Lung (tissue), 12 donors: ENCODE data around the gene CEMIP. TPM values are rescaled to one million over a fixed set of nuclear protein-coding genes. Genes with fewer than 3 reads are reported as not detected.

Experiments used
- ATAC-seq: fragments of 200-7000 bp; cut with Tn5 transposase; one replicate; pipeline ENCODE4 v1.9.1; 2020; ENCODE audit warnings: moderate number of reproducible peaks; ENCODE audit not compliant: insufficient read depth, low FRiP score
- DNase-seq, 3 donors: peaks; one replicate each; pipeline ENCODE4 v3.0.0-alpha.2; 2013 to 2017
- H3K27ac ChIP-seq, 2 donors: one replicate each; pipeline ENCODE4 v1.5.1; 2013; ENCODE audit warnings: mild to moderate bottlenecking in 2 of 2, moderate library complexity in 2 of 2, control low read depth in 1 of 2, inconsistent platforms in 1 of 2, low read depth in 1 of 2, low read length in 1 of 2
- H3K27me3 ChIP-seq, 3 donors: one replicate each; pipeline ENCODE4 v1.5.1; 2013; ENCODE audit warnings: low read length in 2 of 3; ENCODE audit not compliant: control insufficient read depth in 3 of 3, insufficient read depth in 3 of 3
- H3K36me3 ChIP-seq, 4 donors: one replicate each; pipeline ENCODE4 v1.5.1; 2013; ENCODE audit warnings: low read length in 4 of 4, mild to moderate bottlenecking in 1 of 4, moderate library complexity in 1 of 4; ENCODE audit not compliant: control insufficient read depth in 4 of 4, insufficient read depth in 4 of 4
- H3K4me1 ChIP-seq, 5 donors: one replicate each; pipeline ENCODE4 v1.5.1; 2013; ENCODE audit warnings: low read length in 5 of 5, mild to moderate bottlenecking in 2 of 5, moderate library complexity in 1 of 5; ENCODE audit not compliant: control insufficient read depth in 5 of 5, insufficient read depth in 5 of 5
- H3K4me3 ChIP-seq: one replicate; pipeline ENCODE4 v1.5.1; 2013; ENCODE audit warnings: mild to moderate bottlenecking, control low read depth, moderate library complexity
- H3K9ac ChIP-seq, 2 donors: one replicate each; pipeline ENCODE4 v1.5.1; 2013; ENCODE audit warnings: low read length in 2 of 2, control low read depth in 1 of 2; ENCODE audit not compliant: insufficient read depth in 1 of 2
- H3K9me3 ChIP-seq, 4 donors: one replicate each; pipeline ENCODE4 v1.5.1; 2013; ENCODE audit warnings: low read length in 3 of 4, mild to moderate bottlenecking in 1 of 4, moderate library complexity in 1 of 4; ENCODE audit not compliant: control insufficient read depth in 4 of 4, insufficient read depth in 3 of 4
- CTCF ChIP-seq: IDR thresholded peaks from 2 replicates; pipeline ENCODE4 v1.5.1; 2012; ENCODE audit warnings: mild to moderate bottlenecking; ENCODE audit errors: control extremely low read depth, extremely low read depth
- WGBS, 2 donors: extraction: QIAGEN DNeasy Blood & Tissue Kit; methylation state at CpG; one replicate each; pipeline ENCODE4 v1.1.7; 2013; 5-methylcytosine and 5-hydroxymethylcytosine counted together
- polyA plus RNA-seq, 2 donors: library from polyadenylated mRNA; stranded (reverse); fragments of 200-250 nt; gene quantifications; one replicate each; pipeline ENCODE4 v1.2.1, GENCODE V29; 2013
- total RNA-seq, 2 donors: library from RNA; depleted of rRNA in 1 of 2; stranded (reverse); fragments of >200 nt in 1 of 2; gene quantifications; one replicate each; pipeline ENCODE4 v1.2.1, GENCODE V29; 2014 to 2021
- donor health status: control.
- donor health status: control.
- donor health status: Bipolar disorder and iron deficiency.
- donor health status: healthy.
- donor health status: DM: yes; HTN: yes; CAD: no.

CEMIP gene
- total and polyA plus RNA-seq, 4 donors: 1.9 to 32.0 (median 3.9) TPM

GRCh38 chr15:80777137-80777536 lies 2.0 kb upstream of the CEMIP start:
- Histone ChIP-seq H3K4me1 (peaks cover 0 to 23% (median 12%) of the 10 kb centered on the region in 5 donors), H3K36me3 (no peaks in the 10 kb centered on the region), H3K9ac (no peak overlapping the region), H3K9me3 (peaks cover 0 to 6% (median 0%) of the 10 kb centered on the region in 4 donors), H3K27ac (peak overlapping the region in 1 of 2 donors; percentile 74), H3K4me3 (no peak overlapping the region), H3K27me3 (peaks cover 0 to 10% (median 0%) of the 10 kb centered on the region in 3 donors)
- ATAC-seq (no peak), DNase-seq (peak in 2 of 3 donors; percentile 41 to 69)
- WGBS, 2 donors: 15 to 30% methylated on average over 8 of the region's 8 CpGs
- TF ChIP-seq CTCF: no peak

GRCh38 chr15:80777826-80778620 lies 1.1 kb upstream of the CEMIP start:
- no peak for DNase-seq
- no peaks in the 10 kb centered on the region for H3K36me3 ChIP-seq
- TF ChIP-seq CTCF: no peak
- no peak for ATAC-seq
- H3K9me3 ChIP-seq: peaks cover 0 to 6% (median 0%) of the 10 kb centered on the region in 4 donors
- H3K4me1 ChIP-seq: peaks cover 0 to 23% (median 12%) of the 10 kb centered on the region in 5 donors
- WGBS, 2 donors: 70 to 71% methylated on average over 10 of the region's 10 CpGs
- peak overlapping the region in 1 of 2 donors; percentile 65 for H3K27ac ChIP-seq
- no peak overlapping the region for H3K9ac ChIP-seq
- H3K4me3 ChIP-seq: no peak overlapping the region
- H3K27me3 ChIP-seq: peaks cover 0 to 10% (median 0%) of the 10 kb centered on the region in 3 donors

GRCh38 chr15:80778621-80778963 lies 578 bp upstream of the CEMIP start:
- 25 to 32% methylated on average over 7 of the region's 7 CpGs for WGBS, 2 donors
- H3K27me3 ChIP-seq: peaks cover 0 to 10% (median 0%) of the 10 kb centered on the region in 3 donors

More at GRCh38 chr15:80778621-80778963, 578 bp upstream of the CEMIP start:
- ATAC-seq (no peak), DNase-seq (no peak)
- no peak overlapping the region for H3K4me3 ChIP-seq
- H3K9me3 ChIP-seq: peaks cover 0 to 6% (median 0%) of the 10 kb centered on the region in 4 donors
- no peak overlapping the region for H3K27ac ChIP-seq
- no peaks in the 10 kb centered on the region for H3K36me3 ChIP-seq
- peaks cover 0 to 23% (median 12%) of the 10 kb centered on the region in 5 donors for H3K4me1 ChIP-seq
- no peak for TF ChIP-seq CTCF
- no peak overlapping the region for H3K9ac ChIP-seq
